HepG2 (cell line): Measurements from ENCODE around the gene INAFM2. TPM values are rescaled to one million over a fixed set of nuclear protein-coding genes. Genes with fewer than 3 reads are reported as not detected.

Experiments
- CENPT ChIP-seq: sonication (generic); formaldehyde crosslinking; IDR thresholded peaks from 2 replicates; pipeline ENCODE4 v1.8.0; 2022; ENCODE audit warnings: low read depth, mild to moderate bottlenecking, moderate library complexity, missing genetic modification reagents
- E2F2 ChIP-seq: sonication (generic); formaldehyde crosslinking; IDR thresholded peaks from 2 replicates; pipeline ENCODE4 v1.4.0; 2020; ENCODE audit warnings: missing genetic modification reagents, borderline replicate concordance
- KLF15 ChIP-seq: sonication (generic); formaldehyde crosslinking; IDR thresholded peaks from 2 replicates; pipeline ENCODE4 v1.8.1; 2023; ENCODE audit warnings: borderline replicate concordance, mild to moderate bottlenecking, inconsistent platforms, missing genetic modification reagents, mixed read lengths
- PHB2 ChIP-seq: fragments of 450-650 bp; IDR thresholded peaks from 2 replicates; pipeline ENCODE4 v1.6.1; 2018; ENCODE audit not compliant: partially characterized antibody
- RAD51 ChIP-seq: fragments of 450-650 bp; IDR thresholded peaks from 2 replicates; pipeline ENCODE4 v1.6.1; 2016; ENCODE audit warnings: borderline replicate concordance
- RARA ChIP-seq: IDR thresholded peaks from 2 replicates; pipeline ENCODE4 v1.6.1; 2016; ENCODE audit warnings: missing genetic modification reagents, missing compliant biosample characterization
- REXO4 ChIP-seq: sonication (generic); formaldehyde crosslinking; IDR thresholded peaks from 2 replicates; pipeline ENCODE4 v1.8.0; 2022; ENCODE audit warnings: missing genetic modification reagents, mild to moderate bottlenecking, borderline replicate concordance
- SP140L ChIP-seq: sonication (generic); formaldehyde crosslinking; IDR thresholded peaks from 2 replicates; pipeline ENCODE4 v1.4.0; 2020; ENCODE audit warnings: missing genetic modification reagents, borderline replicate concordance
- TEF ChIP-seq: sonication (generic); formaldehyde crosslinking; IDR thresholded peaks from 2 replicates; pipeline ENCODE4 v1.5.0; 2020; ENCODE audit warnings: missing genetic modification reagents
- ZFP37 ChIP-seq: sonication (generic); formaldehyde crosslinking; IDR thresholded peaks from 2 replicates; pipeline ENCODE4 v1.4.0; 2020; ENCODE audit warnings: missing genetic modification reagents, borderline replicate concordance
- ZNF75D ChIP-seq: sonication (generic); formaldehyde crosslinking; IDR thresholded peaks from 2 replicates; pipeline ENCODE4 v1.8.1; 2023; ENCODE audit warnings: missing genetic modification reagents, mild to moderate bottlenecking, borderline replicate concordance
- ZNF781 ChIP-seq: sonication (generic); formaldehyde crosslinking; IDR thresholded peaks from 2 replicates; pipeline ENCODE4 v1.5.1; 2020; ENCODE audit warnings: borderline replicate concordance, mild to moderate bottlenecking, missing genetic modification reagents; ENCODE audit errors: not compliant biosample characterization
- polyA plus RNA-seq, 8 experiments: library from polyadenylated mRNA; depleted of rRNA in 3 of 8; stranded (reverse) in 7 of 8; unstranded in 1 of 8; fragments of >200 nt; fragmentation: Illumina TruSeq in 4 of 8; extraction: Trizol in 4 of 8; gene quantifications; 2 replicates each; pipeline versions ENCODE4 v1.2.1 to v1.2.3, GENCODE V29; 2011 to 2016; ENCODE audit warnings: low read depth in 4 of 8, missing spikeins in 1 of 8, mixed read lengths in 1 of 8; ENCODE audit not compliant: insufficient read depth in 1 of 8
- total RNA-seq, 5 experiments: library from RNA; depleted of rRNA; stranded (reverse); fragments of >200 nt; fragmentation: Illumina TruSeq; extraction: Trizol; gene quantifications; 2 replicates each; pipeline ENCODE4 v1.2.3, GENCODE V29; 2016; ENCODE audit warnings: low read depth in 1 of 5
- TF ChIP-seq, protein P1 (sequence below): sonication (generic); formaldehyde crosslinking; IDR thresholded peaks from 2 replicates; pipeline ENCODE4 v1.4.0; 2020; ENCODE audit warnings: missing genetic modification reagents
- TF ChIP-seq, protein P2 (sequence below): sonication (generic); formaldehyde crosslinking; IDR thresholded peaks from 2 replicates; pipeline ENCODE4 v1.4.0; 2020; ENCODE audit warnings: mild to moderate bottlenecking, missing genetic modification reagents
- TF ChIP-seq, protein P3 (sequence below): sonication (generic); formaldehyde crosslinking; IDR thresholded peaks from 2 replicates; pipeline ENCODE4 v1.9.0; 2021; ENCODE audit warnings: missing genetic modification reagents, borderline replicate concordance
- TF ChIP-seq, protein P4 (sequence below): sonication (generic); formaldehyde crosslinking; IDR thresholded peaks from 2 replicates; pipeline ENCODE4 v1.4.0; 2020; ENCODE audit warnings: missing genetic modification reagents

Gene INAFM2
- total and polyA plus RNA-seq, 2 of the 13 experiments (the other 11 are each of a cell fraction or from before 2014, with no cell fraction given) = 5.5 to 6.5 TPM

DNA sequence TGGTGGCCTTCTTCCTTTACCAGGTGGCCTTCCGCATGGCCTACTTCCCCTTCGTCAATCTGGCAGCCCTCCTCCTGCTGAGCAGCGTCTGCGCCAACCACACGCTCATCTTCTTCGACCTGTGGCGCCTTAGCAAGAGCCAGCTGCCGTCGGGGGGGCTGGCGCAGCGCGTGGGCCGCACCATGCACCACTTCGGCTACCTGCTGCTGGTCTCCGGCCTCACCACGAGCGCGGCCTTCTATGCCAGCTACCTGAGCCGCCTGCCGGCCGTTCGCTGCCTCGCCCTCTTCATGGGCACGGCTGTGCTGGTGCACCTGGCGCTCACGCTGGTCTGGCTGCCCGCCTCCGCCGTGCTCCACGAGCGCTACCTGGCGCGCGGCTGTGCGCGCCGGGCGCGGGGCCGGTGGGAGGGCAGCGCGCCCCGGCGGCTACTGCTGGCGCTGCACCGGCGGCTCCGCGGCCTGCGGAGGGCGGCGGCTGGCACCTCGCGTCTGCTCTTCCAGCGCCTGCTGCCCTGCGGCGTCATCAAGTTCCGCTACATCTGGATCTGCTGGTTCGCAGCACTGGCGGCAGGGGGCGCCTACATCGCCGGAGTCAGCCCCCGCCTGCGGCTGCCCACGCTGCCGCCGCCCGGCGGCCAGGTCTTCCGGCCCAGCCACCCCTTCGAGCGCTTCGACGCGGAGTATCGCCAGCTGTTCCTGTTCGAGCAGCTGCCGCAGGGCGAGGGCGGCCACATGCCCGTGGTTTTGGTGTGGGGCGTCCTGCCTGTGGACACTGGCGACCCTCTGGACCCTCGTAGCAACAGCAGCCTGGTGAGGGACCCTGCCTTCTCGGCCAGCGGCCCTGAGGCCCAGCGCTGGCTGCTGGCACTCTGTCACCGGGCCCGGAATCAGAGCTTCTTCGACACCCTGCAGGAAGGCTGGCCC is 44.5 kb downstream of the INAFM2 start (continued):
- TF ChIP-seq, protein P1, sequence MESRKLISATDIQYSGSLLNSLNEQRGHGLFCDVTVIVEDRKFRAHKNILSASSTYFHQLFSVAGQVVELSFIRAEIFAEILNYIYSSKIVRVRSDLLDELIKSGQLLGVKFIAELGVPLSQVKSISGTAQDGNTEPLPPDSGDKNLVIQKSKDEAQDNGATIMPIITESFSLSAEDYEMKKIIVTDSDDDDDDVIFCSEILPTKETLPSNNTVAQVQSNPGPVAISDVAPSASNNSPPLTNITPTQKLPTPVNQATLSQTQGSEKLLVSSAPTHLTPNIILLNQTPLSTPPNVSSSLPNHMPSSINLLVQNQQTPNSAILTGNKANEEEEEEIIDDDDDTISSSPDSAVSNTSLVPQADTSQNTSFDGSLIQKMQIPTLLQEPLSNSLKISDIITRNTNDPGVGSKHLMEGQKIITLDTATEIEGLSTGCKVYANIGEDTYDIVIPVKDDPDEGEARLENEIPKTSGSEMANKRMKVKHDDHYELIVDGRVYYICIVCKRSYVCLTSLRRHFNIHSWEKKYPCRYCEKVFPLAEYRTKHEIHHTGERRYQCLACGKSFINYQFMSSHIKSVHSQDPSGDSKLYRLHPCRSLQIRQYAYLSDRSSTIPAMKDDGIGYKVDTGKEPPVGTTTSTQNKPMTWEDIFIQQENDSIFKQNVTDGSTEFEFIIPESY (CRISPR knock-in tag) = peak; percentile 75; the same call in 1 of the 2 replicates
- TF ChIP-seq CENPT (CRISPR knock-in tag) = peak; percentile 99
- peak; percentile 96; the same call in 1 of the 2 replicates for TF ChIP-seq KLF15
- peak; percentile 93 for TF ChIP-seq TEF (CRISPR knock-in tag)
- no peak for TF ChIP-seq PHB2
- peak; percentile 60 for TF ChIP-seq RARA (CRISPR knock-in tag)
- TF ChIP-seq SP140L (CRISPR knock-in tag) = peak; percentile 55; the same call in 1 of the 2 replicates
- peak; percentile 91 for TF ChIP-seq ZFP37 (CRISPR knock-in tag)
- TF ChIP-seq E2F2 (CRISPR knock-in tag) = peak; percentile 96; the same call in 1 of the 2 replicates
- TF ChIP-seq ZNF781 (CRISPR knock-in tag) = peak; percentile 87
- TF ChIP-seq, protein P2, sequence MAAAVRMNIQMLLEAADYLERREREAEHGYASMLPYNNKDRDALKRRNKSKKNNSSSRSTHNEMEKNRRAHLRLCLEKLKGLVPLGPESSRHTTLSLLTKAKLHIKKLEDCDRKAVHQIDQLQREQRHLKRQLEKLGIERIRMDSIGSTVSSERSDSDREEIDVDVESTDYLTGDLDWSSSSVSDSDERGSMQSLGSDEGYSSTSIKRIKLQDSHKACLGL (CRISPR knock-in tag) = peak; percentile 97
- no peak for TF ChIP-seq RAD51
- peak; percentile 97 for TF ChIP-seq REXO4 (CRISPR knock-in tag)
- TF ChIP-seq, protein P3, sequence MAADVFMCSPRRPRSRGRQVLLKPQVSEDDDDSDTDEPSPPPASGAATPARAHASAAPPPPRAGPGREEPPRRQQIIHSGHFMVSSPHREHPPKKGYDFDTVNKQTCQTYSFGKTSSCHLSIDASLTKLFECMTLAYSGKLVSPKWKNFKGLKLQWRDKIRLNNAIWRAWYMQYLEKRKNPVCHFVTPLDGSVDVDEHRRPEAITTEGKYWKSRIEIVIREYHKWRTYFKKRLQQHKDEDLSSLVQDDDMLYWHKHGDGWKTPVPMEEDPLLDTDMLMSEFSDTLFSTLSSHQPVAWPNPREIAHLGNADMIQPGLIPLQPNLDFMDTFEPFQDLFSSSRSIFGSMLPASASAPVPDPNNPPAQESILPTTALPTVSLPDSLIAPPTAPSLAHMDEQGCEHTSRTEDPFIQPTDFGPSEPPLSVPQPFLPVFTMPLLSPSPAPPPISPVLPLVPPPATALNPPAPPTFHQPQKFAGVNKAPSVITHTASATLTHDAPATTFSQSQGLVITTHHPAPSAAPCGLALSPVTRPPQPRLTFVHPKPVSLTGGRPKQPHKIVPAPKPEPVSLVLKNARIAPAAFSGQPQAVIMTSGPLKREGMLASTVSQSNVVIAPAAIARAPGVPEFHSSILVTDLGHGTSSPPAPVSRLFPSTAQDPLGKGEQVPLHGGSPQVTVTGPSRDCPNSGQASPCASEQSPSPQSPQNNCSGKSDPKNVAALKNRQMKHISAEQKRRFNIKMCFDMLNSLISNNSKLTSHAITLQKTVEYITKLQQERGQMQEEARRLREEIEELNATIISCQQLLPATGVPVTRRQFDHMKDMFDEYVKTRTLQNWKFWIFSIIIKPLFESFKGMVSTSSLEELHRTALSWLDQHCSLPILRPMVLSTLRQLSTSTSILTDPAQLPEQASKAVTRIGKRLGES (CRISPR knock-in tag) = 0 out of 2 replicates have a peak, but pooled peaks have one; percentile 79
- TF ChIP-seq ZNF75D (CRISPR knock-in tag) = peak; percentile 96; the same call in 1 of the 2 replicates
- TF ChIP-seq, protein P4, sequence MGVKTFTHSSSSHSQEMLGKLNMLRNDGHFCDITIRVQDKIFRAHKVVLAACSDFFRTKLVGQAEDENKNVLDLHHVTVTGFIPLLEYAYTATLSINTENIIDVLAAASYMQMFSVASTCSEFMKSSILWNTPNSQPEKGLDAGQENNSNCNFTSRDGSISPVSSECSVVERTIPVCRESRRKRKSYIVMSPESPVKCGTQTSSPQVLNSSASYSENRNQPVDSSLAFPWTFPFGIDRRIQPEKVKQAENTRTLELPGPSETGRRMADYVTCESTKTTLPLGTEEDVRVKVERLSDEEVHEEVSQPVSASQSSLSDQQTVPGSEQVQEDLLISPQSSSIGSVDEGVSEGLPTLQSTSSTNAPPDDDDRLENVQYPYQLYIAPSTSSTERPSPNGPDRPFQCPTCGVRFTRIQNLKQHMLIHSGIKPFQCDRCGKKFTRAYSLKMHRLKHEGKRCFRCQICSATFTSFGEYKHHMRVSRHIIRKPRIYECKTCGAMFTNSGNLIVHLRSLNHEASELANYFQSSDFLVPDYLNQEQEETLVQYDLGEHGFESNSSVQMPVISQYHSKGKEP (CRISPR knock-in tag) = peak; percentile 75; the same call in 1 of the 2 replicates
